ENCODE results near the gene RAPGEF4.

- no peak for TF ChIP-seq CTCF (IDR thresholded peaks at IDR 0.05)
- TF ChIP-seq ETV6 (CRISPR knock-in tag; IDR thresholded peaks at IDR 0.05) = no peak
- TF ChIP-seq EMX1 (CRISPR knock-in tag; IDR thresholded peaks at IDR 0.05) = no peak
- no peak for TF ChIP-seq ATF1 (CRISPR knock-in tag; IDR thresholded peaks at IDR 0.05)
- no peak for TF ChIP-seq MAX (CRISPR knock-in tag; IDR thresholded peaks at IDR 0.05)
- TF ChIP-seq ZBTB43 (CRISPR knock-in tag; IDR thresholded peaks at IDR 0.05) = no peak
Measured at GRCh38 chr2:172830482-172830881, 94.8 kb downstream of the RAPGEF4 start.
